Measurements from ENCODE around the gene PROS1. TPM values are rescaled to one million over a fixed set of nuclear protein-coding genes. Genes with fewer than 3 reads are reported as not detected.

PROS1 gene
- total and polyA plus RNA-seq, 12 donors: 6.6 to 34.6 (median 19.2) TPM

- no peak for TF ChIP-seq POLR2A (IDR thresholded peaks at IDR 0.05)
- no peak overlapping the region for H3K27ac ChIP-seq
- 93 to 99% (median 96%) methylated on average over 2 of the region's 2 CpGs for WGBS, 4 donors
- no peaks in the 10 kb centered on the region for H3K9me3 ChIP-seq (replicated peaks in 1 of 3)
- peaks cover 0 to 12% of the 10 kb centered on the region in 2 donors for H3K4me1 ChIP-seq (replicated peaks in 1 of 2)
- H3K4me3 ChIP-seq: no peak overlapping the region
- intact Hi-C loops (cut with DNase I): loop anchor here (10.0 kb wide), 1 partner anchor 57 kb away; the partner anchor contains the start of genes DHFR2 (in 2 of the 2) and NSUN3 (in 2 of the 2)
- no peak for DNase-seq
- no peaks in the 10 kb centered on the region for H3K36me3 ChIP-seq (replicated peaks in 1 of 2)
- H3K27me3 ChIP-seq: no peaks in the 10 kb centered on the region
Observed at GRCh38 chr3:94008253-94008652, 34.6 kb upstream of the PROS1 start.

GRCh38 chr3:94004301-94004910, 30.7 kb upstream of the PROS1 start:
- no peak for DNase-seq
- WGBS, 4 donors: 0 to 1% (median 1%) methylated on average over 4 of the region's 4 CpGs
- intact Hi-C loops (cut with DNase I): loop anchor here (10.0 kb wide), 1 partner anchor 60 kb away; the partner anchor contains the start of genes DHFR2 (in 2 of the 2) and NSUN3 (in 2 of the 2)
- Histone ChIP-seq H3K4me1 (replicated peaks in 1 of 2) (peaks cover 0 to 20% of the 10 kb centered on the region in 2 donors), H3K36me3 (replicated peaks in 1 of 2) (no peaks in the 10 kb centered on the region), H3K4me3 (peak overlapping the region in 1 of 4 donors; percentile 42), H3K27ac (no peak overlapping the region), H3K27me3 (no peaks in the 10 kb centered on the region), H3K9me3 (replicated peaks in 1 of 3) (no peaks in the 10 kb centered on the region)
- peak; percentile 56 to 81 (median 76) for TF ChIP-seq CTCF (IDR thresholded peaks at IDR 0.05)
- TF ChIP-seq POLR2A (IDR thresholded peaks at IDR 0.05): no peak

- no peaks in the 10 kb centered on the region for H3K36me3 ChIP-seq (replicated peaks in 1 of 2)
- intact Hi-C loops (cut with DNase I): loop anchor here (10.0 kb wide), 1 partner anchor 63 kb away; the partner anchor contains the start of genes DHFR2 (in 2 of the 2) and NSUN3 (in 2 of the 2)
- WGBS, 4 donors: 84 to 93% (median 85%) methylated on average over 3 of the region's 3 CpGs
- no peak overlapping the region for H3K4me3 ChIP-seq
- no peaks in the 10 kb centered on the region for H3K27me3 ChIP-seq
- H3K27ac ChIP-seq: no peak overlapping the region
- H3K9me3 ChIP-seq (replicated peaks in 1 of 3): no peaks in the 10 kb centered on the region
- no peak for DNase-seq
- H3K4me1 ChIP-seq (replicated peaks in 1 of 2): peaks cover 0 to 20% of the 10 kb centered on the region in 2 donors
- no peak for TF ChIP-seq POLR2A (IDR thresholded peaks at IDR 0.05)
- no peak for TF ChIP-seq CTCF (IDR thresholded peaks at IDR 0.05)
Observed at GRCh38 chr3:94001827-94002495, 28.3 kb upstream of the PROS1 start.

- no peak overlapping the region for H3K4me3 ChIP-seq
- H3K36me3 ChIP-seq (replicated peaks in 1 of 2): no peaks in the 10 kb centered on the region
- TF ChIP-seq POLR2A (IDR thresholded peaks at IDR 0.05): no peak
- no peak for TF ChIP-seq CTCF (IDR thresholded peaks at IDR 0.05)
- H3K27ac ChIP-seq: no peak overlapping the region
- H3K27me3 ChIP-seq: no peaks in the 10 kb centered on the region
- no peaks in the 10 kb centered on the region for H3K9me3 ChIP-seq (replicated peaks in 1 of 3)
- intact Hi-C loops (cut with DNase I): loop anchor here (10.0 kb wide), 1 partner anchor 64 kb away; the partner anchor contains the start of genes DHFR2 (in 2 of the 2) and NSUN3 (in 2 of the 2)
- H3K4me1 ChIP-seq (replicated peaks in 1 of 2): peaks cover 0 to 20% of the 10 kb centered on the region in 2 donors
- whole genome bisulfite sequencing, 4 donors: 69 to 71% (median 69%) methylated on average over 1 of the region's 1 CpG
- no peak for DNase-seq
Observed at GRCh38 chr3:94001191-94001590, 27.5 kb upstream of the PROS1 start.
